ENCODE data around the gene PTGER4. TPM values are rescaled to one million over a fixed set of nuclear protein-coding genes. Genes with fewer than 3 reads are reported as not detected.
"Not testable (repeated sequence)": the region's sequence is repeated elsewhere in the genome, so short reads cannot be mapped to it uniquely, and the experiment has no call there.

PTGER4 gene
- total and polyA plus RNA-seq, 8 donors, result 1.9 to 31.7 (median 17.9) TPM

- Histone ChIP-seq H3K36me3 (peaks cover 19 to 39% (median 25%) of the 10 kb centered on the region in 4 donors), H3K9me3 (no peaks in the 10 kb centered on the region), H3K4me3 (no peak overlapping the region), H3K27me3 (no peaks in the 10 kb centered on the region), H3K4me1 (peaks cover 9 to 62% (median 39%) of the 10 kb centered on the region in 4 donors), H3K27ac (peak overlapping the region in 4 of 5 donors; percentile 24 to 95 (median 50))
- TF ChIP-seq EP300 (IDR thresholded peaks at IDR 0.05), result no peak
- peak in 2 of 3 donors; percentile 58 to 86 for TF ChIP-seq POLR2AphosphoS5 (IDR thresholded peaks at IDR 0.05)
- WGBS, 5 donors, result 11 to 19% (median 18%) methylated on average over 3 of the region's 3 CpGs
- intact Hi-C loops (cut with DNase I; ENCODE audit: low total_unique reads), result no loop called here
- DNase-seq, result peak in 1 of 2 donors; percentile 65
Observed at GRCh38 chr5:40689438-40689837, 9.7 kb downstream of the PTGER4 start.

DNA sequence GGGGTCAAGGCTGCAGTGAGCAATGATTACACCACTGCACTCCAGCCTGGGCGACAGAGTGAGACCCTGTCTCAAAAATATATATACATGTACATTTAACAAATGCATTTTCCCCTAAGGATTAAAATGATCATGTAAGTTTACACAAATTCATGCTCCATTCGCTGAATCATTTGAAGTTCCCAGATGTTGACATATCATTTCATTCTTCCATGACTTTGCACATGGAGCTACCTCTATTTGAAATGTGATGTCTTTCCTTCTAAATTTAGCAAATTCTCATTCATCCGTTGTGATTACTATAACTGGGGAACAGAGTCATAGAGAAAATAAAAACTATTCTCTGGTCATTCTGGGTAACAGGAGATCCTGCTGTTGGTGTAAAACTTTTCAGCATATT lies 10.6 kb downstream of the PTGER4 start:
- DNase-seq, result no peak
- Histone ChIP-seq H3K27ac (no peak overlapping the region), H3K27me3 (no peaks in the 10 kb centered on the region), H3K4me1 (peaks cover 9 to 54% (median 34%) of the 10 kb centered on the region in 4 donors), H3K36me3 (peaks cover 19 to 46% (median 26%) of the 10 kb centered on the region in 4 donors), H3K4me3 (no peak overlapping the region), H3K9me3 (no peaks in the 10 kb centered on the region)
- WGBS, 5 donors, result 52 to 58% (median 55%) methylated on average over 3 of the region's 3 CpGs
- intact Hi-C loops (cut with DNase I; ENCODE audit: low total_unique reads), result no loop called here
- TF ChIP-seq POLR2AphosphoS5 (IDR thresholded peaks at IDR 0.05) (no peak), CTCF (IDR thresholded peaks at IDR 0.05) (no peak), POLR2A (IDR thresholded peaks at IDR 0.05) (no peak), EP300 (IDR thresholded peaks at IDR 0.05) (no peak)

DNA sequence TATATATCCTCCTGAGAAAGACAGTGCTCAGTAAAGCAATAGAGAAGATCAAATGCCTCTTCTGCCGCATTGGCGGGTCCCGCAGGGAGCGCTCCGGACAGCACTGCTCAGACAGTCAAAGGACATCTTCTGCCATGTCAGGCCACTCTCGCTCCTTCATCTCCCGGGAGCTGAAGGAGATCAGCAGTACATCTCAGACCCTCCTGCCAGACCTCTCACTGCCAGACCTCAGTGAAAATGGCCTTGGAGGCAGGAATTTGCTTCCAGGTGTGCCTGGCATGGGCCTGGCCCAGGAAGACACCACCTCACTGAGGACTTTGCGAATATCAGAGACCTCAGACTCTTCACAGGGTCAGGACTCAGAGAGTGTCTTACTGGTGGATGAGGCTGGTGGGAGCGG lies 12.2 kb downstream of the PTGER4 start:
- TF ChIP-seq EP300 (IDR thresholded peaks at IDR 0.05), result no peak
- no peak for TF ChIP-seq POLR2A (IDR thresholded peaks at IDR 0.05)
- TF ChIP-seq CTCF (IDR thresholded peaks at IDR 0.05), result no peak
- TF ChIP-seq POLR2AphosphoS5 (IDR thresholded peaks at IDR 0.05), result no peak
- no peak overlapping the region for H3K4me3 ChIP-seq
- DNase-seq, result no peak
- peaks cover 19 to 53% (median 26%) of the 10 kb centered on the region in 4 donors for H3K36me3 ChIP-seq
- H3K27me3 ChIP-seq, result no peaks in the 10 kb centered on the region
- 93 to 97% (median 95%) methylated on average over 8 to 9 of the region's 9 CpGs for WGBS, 5 donors
- H3K27ac ChIP-seq, result no peak overlapping the region
- H3K4me1 ChIP-seq, result peaks cover 6 to 37% (median 22%) of the 10 kb centered on the region in 4 donors
- intact Hi-C loops (cut with DNase I; ENCODE audit: low total_unique reads), result no loop called here
- H3K9me3 ChIP-seq, result no peaks in the 10 kb centered on the region

DNA sequence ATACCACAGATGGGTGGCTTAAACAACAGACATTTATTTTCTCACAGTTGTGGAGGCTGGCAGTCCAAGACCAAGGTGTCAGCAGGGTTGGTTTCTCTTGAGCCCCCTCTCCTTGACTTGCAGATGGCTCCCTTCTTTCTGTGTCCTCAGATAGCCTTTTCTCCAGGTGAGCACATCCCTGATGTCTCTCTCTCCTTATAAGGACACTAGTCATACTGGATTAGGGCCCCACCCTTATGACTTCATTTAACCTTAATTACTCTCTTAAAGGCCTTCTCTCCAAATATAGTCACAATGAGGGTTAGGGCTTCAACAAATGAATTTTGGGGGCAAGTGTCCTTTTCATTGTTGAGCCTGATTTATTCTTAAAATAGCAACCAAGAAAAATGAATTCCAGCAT lies 14.7 kb downstream of the PTGER4 start:
- TF ChIP-seq EP300 (IDR thresholded peaks at IDR 0.05) (no peak), POLR2A (IDR thresholded peaks at IDR 0.05) (no peak), CTCF (IDR thresholded peaks at IDR 0.05) (no peak), POLR2AphosphoS5 (IDR thresholded peaks at IDR 0.05) (no peak)
- H3K4me1 ChIP-seq, result peaks cover 0 to 12% (median 5%) of the 10 kb centered on the region in 4 donors
- peaks cover 19 to 54% (median 28%) of the 10 kb centered on the region in 4 donors for H3K36me3 ChIP-seq
- H3K9me3 ChIP-seq, result no peaks in the 10 kb centered on the region
- H3K4me3 ChIP-seq, result no peak overlapping the region
- intact Hi-C loops (cut with DNase I; ENCODE audit: low total_unique reads), result no loop called here
- H3K27ac ChIP-seq, result no peak overlapping the region
- DNase-seq, result no peak
- no peaks in the 10 kb centered on the region for H3K27me3 ChIP-seq

- TF ChIP-seq POLR2AphosphoS5 (IDR thresholded peaks at IDR 0.05) (no peak), CTCF (IDR thresholded peaks at IDR 0.05) (no peak), EP300 (IDR thresholded peaks at IDR 0.05) (no peak), POLR2A (IDR thresholded peaks at IDR 0.05) (no peak)
- no peak overlapping the region for H3K4me3 ChIP-seq
- H3K27ac ChIP-seq, result no peak overlapping the region
- H3K9me3 ChIP-seq, result peaks cover 0 to 24% (median 12%) of the 10 kb centered on the region in 4 donors
- H3K27me3 ChIP-seq, result no peaks in the 10 kb centered on the region
- no peak for DNase-seq
- intact Hi-C loops (cut with DNase I; ENCODE audit: low total_unique reads), result no loop called here
- peaks cover 0 to 23% (median 9%) of the 10 kb centered on the region in 4 donors for H3K36me3 ChIP-seq
- 73 to 97% (median 93%) methylated on average over 3 to 5 of the region's 5 CpGs for whole genome bisulfite sequencing, 5 donors
- H3K4me1 ChIP-seq, result no peaks in the 10 kb centered on the region
Observed at GRCh38 chr5:40700116-40700782, 20.5 kb downstream of the PTGER4 start.

GRCh38 chr5:40702027-40702426 lies 22.3 kb downstream of the PTGER4 start:
- peaks cover 0 to 33% (median 8%) of the 10 kb centered on the region in 4 donors for H3K36me3 ChIP-seq
- H3K27me3 ChIP-seq; DNase-seq; H3K4me3 ChIP-seq; intact Hi-C loops (cut with DNase I; ENCODE audit: low total_unique reads); H3K27ac ChIP-seq; H3K4me1 ChIP-seq: not testable (repeated sequence)
- peaks cover 0 to 35% (median 15%) of the 10 kb centered on the region in 4 donors for H3K9me3 ChIP-seq

DNA sequence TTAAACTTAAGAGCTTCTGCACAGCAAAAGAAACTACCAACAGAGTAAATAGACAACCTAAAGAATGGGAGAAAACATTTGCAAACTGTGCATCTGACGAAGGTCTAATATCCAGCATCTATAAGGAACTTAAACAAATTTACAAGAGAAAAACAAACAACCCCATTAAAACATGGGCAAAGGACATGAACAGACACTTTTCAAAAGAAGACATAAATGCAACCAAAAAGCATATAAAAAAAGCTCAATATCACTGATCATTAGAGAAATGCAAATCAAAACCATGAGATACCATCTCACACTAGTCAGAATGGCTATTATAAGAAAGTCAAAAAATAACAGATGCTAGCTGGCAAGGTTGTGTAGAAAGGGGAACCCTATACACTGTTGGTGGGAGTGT lies 25.8 kb downstream of the PTGER4 start:
- H3K4me1 ChIP-seq; H3K27ac ChIP-seq; intact Hi-C loops (cut with DNase I; ENCODE audit: low total_unique reads); H3K27me3 ChIP-seq; DNase-seq; H3K4me3 ChIP-seq: not testable (repeated sequence)
- Histone ChIP-seq H3K36me3 (peaks cover 0 to 34% (median 3%) of the 10 kb centered on the region in 4 donors), H3K9me3 (peaks cover 0 to 35% (median 13%) of the 10 kb centered on the region in 4 donors)
- WGBS, 5 donors, result 93 to 97% (median 97%) methylated on average over 1 of the region's 1 CpG
